Fibroblast of skin of right biceps (primary cell): Measurements from ENCODE around the gene CAMTA1.

ENCODE experiments used
- DNase-seq: peaks from one replicate; pipeline ENCODE4 v3.0.0-alpha.2; 2013

Gene CAMTA1

GRCh38 chr1:6985549-6986276, 200.5 kb downstream of the CAMTA1 start:
- no peak for DNase-seq

DNA sequence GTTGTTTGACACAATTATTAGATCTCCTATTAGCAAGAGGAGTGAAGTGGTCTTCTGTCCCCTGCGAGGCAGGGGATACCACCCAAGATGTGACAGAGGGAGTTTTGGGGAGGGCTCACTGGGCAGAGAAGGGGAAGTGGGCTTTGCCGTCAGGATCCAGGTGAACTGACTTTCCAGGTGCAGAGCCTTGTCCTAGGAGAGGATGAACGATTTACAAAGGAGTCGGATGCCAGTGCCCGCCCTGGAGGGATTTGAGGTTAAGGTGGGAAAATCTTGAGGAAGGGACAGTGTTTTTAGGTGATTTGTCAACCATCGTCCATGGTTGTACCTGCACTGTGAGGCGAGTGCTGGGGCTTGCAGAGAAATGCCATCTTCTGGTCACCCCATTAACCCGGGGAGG, 201.0 kb downstream of the CAMTA1 start:
- no peak for DNase-seq

DNA sequence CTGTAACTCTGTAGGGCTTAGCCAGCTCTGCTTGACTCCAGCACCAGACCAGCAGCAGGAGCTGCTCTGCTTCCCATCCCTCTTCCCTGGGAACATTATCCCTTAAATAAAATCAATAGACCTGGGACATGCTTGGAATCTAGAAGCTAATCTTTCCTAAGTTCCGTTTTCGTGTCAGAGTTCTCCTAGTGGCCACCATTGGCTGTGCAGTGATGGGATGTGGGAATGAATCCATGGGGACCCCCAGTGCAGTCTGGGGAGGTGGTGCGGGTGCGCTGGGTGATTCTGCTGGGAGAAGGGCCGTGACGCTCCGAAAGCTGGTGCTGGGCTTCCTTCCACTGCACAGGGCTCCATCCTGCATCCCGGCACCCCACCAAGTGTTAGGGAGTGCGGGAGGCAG, 202.7 kb downstream of the CAMTA1 start:
- no peak for DNase-seq

DNA sequence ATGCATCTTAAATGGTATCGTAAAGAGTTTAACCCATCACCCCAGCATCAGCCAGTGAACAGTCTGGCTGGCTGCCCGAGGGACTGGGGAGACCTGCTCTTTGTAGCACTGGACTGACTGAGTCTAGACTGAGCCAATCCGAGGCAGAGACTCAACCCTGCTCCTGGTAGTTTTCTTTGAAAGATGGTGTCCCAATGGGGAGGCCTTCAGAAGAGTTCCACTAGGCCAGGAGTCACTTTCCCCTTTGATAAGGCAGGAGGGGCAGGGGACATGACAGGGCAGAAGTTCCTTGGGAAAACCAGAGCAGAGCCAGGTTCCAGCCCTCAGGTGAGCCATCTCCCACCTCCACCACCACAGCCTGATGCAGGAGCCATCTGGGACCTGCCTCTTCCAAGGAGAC, 203.5 kb downstream of the CAMTA1 start:
- DNase-seq: no peak

GRCh38 chr1:6989212-6990159, 204.2 kb downstream of the CAMTA1 start:
- DNase-seq: no peak

DNA sequence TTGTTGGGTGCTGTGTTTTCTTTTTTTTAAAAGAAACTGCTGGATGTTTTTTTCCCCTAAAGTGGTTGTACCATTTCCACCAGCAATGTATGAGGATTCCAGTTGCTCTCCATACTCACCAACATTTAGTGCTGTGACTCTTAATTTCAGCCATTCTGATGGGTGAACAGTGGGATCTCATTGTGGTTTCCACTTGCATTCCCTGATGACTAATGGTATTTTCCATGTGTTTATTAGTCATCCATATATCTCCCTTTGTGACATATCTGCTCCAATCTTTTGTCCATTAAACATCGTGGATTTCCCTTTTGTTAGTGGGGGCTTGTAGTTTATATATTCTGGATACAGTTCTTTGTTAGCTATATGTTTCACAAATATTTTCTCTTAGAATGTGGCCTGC, 206.0 kb downstream of the CAMTA1 start:
- peak; percentile 87 for DNase-seq

GRCh38 chr1:6995789-6996188, 210.5 kb downstream of the CAMTA1 start:
- DNase-seq: no peak

DNA sequence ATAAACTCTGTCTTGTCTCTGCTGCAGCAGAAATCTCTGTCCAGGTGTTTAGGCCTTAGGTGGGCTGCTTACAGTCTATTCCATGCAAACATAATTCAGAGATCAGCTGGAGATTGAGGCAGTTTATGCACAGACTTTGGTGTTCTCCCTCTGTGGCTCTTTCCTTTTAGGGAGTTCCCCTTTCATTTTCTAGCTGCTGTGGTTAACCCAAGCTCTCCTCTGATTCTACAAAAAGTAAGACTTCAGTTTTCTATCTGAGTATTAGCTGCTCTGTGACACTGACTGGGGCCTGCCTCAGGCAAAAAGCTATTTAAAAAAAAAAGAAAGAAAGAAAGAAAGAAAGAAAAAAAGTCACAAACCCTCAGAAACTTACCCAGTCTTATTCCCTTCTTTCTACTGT, 211.1 kb downstream of the CAMTA1 start:
- DNase-seq: no peak

DNA sequence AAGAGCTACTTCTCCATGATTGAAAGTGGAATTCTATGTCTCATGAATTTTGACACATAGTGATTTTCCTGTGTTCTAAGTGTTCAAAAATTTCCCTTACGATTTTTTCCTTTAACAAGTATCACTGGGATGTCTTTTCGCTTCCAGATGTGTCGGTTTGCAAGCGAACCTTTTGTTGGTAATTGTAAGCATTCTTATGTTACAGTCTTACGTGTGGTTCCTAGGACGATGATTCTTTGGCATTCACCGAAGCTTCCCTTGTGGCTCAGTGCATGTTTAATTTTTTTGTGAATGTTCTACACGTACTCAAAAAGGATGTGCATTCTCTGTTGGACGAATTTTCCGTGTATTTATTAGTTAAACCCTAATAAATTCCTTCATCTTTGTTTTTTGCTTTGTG, 211.6 kb downstream of the CAMTA1 start:
- no peak for DNase-seq

- DNase-seq: no peak
Observed at GRCh38 chr1:6998267-6998666, 213.0 kb downstream of the CAMTA1 start.

GRCh38 chr1:6999826-7000225, 214.6 kb downstream of the CAMTA1 start:
- no peak for DNase-seq

GRCh38 chr1:7000720-7001119, 215.5 kb downstream of the CAMTA1 start:
- no peak for DNase-seq

DNA sequence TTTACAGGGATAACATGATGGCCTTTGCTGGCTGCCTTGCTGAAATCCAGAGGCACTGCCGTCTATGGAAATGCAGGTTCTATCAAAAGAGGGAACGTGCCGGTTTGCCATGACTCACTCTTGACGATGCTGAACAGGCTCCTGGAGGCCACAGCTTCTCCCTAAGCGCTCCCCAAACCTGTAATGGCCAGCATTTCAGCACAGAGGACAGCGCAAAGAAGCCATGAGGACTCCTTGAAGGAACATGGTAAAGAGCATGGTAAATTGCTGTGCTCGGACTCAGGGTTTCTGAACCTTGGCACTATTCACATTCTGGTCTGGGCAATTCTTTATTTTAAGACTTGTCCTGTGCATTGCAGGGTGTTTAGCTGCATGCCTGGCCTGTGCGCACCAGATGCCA, 217.5 kb downstream of the CAMTA1 start:
- no peak for DNase-seq

DNA sequence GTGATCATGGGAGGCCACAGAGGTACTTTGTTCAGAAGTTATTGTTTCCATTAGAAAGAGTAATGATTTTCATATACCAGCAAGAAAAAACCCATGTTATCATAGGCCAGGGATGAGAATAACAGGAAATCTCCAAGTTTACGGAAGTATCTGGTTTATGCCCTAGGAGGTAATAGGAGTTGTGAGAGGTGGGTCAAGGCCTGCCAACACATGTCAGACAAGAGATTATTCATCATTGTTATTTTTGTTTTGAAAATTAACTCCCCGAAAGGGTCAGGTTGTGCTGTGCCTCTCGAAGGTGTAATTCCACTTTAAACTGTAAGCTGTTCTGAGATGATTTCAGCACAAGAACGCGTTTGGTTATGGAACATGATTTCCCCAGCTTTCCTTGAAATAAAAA, 218.4 kb downstream of the CAMTA1 start:
- no peak for DNase-seq

DNA sequence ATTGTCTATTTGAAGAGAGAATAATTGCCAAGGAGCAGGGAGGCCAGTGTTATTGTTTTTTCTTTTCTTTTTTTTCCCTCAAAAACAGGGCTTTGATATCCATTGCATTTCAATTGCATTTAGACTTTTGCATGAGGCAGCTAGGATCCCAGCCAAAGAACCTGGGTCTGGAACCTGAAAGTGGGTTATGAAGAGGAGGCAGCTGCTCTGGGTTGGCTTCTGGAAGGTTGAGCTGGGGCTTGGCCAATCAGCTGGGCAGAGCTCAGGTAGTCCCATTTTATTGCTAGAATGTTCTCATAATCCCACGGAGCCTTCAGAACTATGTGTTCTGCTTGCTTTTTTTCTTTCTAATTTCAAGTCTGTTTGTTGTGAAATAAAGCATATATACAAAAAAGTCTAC, 218.9 kb downstream of the CAMTA1 start:
- DNase-seq: no peak

GRCh38 chr1:7005762-7006161, 220.5 kb downstream of the CAMTA1 start:
- no peak for DNase-seq

DNA sequence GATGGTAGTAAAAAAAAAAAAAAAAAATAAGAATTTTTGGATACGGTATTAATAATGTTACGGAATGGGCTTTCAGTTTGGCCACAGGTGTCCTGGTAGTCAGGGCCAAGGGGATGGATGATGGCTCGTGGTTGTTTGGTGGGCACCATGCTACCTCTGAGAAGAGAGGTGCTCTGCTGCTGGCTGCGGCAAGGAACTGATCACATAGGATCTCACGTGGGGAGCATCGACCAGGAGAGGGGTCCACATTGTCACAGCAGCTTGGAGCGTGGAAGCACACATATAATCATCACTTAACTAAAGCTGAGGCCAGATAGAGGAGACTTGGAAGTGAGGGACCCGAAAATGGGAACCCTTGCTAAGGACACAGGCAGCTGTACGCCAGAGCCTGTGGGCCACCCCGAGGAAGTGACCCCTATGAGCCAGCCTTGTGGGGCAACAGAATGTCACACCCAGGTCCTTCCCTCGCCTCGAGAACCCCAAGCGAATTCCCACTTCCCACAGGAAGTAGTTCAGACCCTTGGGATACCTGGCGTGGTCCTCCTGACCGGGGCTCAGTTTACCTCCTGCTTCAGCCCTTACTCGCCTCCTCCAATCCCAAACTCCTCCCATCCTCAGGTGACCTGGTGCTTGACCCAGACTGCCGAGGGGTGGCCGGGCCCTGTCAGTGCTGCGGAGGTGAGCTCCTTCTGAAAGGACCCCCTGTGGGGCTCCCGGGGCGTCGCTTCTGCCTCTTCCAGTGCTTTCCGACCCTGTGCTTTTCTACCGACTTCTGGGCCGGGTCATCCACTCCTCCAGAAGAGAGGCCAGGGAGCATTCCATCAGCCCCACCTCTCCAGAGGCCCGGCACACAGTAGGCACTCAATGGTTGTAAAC, 222.0 kb downstream of the CAMTA1 start:
- DNase-seq: no peak

GRCh38 chr1:7007902-7008301, 222.6 kb downstream of the CAMTA1 start:
- no peak for DNase-seq

DNA sequence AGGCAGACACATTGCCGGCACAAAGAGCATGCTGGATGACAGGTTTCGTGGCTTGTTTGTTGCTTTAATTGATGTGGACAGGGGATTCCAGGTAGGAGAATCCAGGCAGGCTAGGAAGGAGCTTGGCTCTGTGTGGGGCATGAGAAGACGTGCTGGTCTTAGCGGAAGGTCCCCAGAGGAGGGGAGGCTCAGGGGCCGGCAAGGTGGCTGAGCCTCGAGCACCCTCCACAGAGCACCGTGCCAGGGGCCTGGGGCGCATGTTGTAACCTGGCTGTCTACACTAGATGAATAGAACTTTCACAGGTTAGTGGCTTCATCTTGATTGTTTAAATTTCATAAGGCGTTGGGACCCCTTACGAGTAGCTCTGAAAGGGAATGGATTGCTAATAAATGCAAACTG, 223.1 kb downstream of the CAMTA1 start:
- DNase-seq: no peak

DNA sequence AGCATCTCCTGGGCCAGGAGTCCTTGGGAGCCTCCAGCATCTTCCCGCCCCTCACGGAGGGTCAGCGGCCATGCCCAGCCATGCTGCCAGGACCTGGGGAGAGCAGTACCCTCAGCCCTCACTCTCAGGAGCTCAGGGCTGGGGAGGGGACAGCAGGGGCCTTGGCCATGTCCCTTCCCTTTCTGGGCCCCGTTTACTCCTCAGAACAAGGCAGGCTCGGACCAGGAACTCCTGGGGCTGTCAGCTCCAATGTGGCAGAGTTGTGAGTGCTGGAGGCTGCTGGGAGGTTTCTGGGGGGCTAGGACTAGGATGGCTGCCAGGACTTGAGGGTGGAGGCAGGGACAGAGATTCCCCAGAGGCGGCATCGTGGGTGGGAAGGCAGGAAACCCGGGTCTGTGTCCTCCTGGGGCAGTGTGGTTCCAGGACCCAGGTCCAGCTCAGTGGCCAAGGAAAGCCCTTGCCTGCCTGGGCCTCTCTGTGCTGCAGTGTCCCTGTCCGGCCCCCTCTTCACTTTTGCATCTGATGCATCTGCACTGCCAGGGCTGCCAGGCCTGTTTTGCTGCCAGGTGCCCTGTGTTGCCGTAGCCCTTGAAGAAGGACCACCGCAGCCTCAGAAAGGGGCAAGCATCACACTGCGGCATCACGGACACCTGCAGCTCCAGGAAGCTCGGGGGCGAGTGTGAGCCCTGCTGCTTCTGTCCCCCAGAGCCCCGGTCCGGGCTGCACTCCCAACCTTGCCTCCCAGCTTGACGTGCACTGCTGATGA, 223.9 kb downstream of the CAMTA1 start:
- DNase-seq: no peak

DNA sequence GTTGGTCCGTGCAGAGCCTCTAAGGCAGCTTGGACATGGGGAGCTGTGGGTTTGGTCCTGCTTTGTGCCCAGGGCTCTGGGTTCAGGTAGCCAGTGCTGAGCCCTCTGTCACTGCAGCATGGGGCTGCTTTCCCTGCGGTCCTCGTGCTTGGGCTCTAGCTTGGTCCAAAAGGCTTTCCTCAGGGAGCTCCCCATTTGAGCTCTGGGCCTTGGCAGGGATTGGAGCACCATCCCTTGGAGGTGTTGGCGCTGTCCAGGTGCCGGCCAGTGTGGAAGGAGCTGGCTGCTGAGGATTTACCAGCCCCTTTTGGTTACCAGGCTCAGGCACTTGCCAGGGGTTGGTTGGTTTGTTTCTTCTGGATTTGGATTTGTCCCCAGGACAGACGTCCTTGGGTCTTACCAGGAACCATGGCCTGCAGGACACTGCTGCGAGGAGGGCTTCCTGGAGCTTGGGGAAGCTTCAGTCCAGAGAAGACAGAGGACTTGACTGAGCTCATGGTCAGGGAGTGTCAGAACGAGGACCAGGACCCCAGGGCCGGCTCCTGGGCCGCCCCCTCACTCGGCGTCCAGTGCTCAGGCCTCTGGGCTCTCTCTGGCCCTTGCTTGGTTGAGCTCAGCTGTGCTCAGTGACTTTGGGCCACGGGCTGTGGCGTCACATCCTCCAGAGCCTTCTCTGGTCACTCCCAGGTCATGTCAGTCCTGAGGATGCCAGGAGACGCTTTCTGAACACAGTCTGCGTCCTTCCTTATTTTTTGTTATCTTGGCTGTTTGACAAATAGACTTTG, 224.7 kb downstream of the CAMTA1 start:
- DNase-seq: no peak
